Measurements from ENCODE around the gene MZF1. TPM values are rescaled to one million over a fixed set of nuclear protein-coding genes. Genes with fewer than 3 reads are reported as not detected.

Gene MZF1
- total RNA-seq, 1 donor from 2014 or later = 13.1 TPM

- no peak for DNase-seq
These were observed 3.0 kb downstream of the MZF1 start for GRCh38 chr19:58569943-58570670.

DNA sequence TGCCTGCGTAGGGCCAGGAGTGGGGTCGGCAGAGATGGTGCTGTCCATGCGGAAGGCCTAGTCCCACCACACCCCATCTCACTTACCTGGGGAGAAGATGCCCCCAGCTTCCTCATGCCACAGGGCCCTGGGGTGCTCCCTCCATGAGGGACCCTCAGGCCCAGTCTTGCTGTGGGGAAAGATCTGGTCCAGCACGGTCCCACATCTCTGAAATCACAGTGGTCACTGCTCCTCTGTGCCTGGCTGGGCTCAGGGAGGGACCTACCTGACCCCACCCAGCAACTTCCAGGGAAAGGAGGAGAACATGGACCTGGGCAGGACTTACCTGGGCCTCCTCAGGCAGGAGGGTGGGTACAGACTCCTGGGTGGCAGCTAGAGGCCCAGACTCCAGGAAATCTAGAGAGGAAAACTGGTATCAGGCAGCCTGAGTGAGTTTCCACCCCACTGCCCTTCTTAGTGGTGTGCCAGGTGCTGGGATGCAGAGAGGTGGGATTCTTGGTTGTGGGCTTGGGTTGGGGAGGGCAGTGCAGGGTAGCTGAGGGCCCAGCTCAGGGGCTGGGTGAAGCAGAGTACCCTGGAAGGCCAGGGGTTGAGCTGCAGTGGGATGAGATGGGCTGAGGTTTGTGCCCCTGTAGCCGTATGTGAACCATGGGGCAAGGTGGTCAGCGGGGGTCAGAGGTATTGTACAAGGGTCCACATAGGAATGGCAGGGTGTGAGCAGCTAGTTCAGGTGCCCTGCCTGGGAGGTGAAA lies 3.8 kb downstream of the MZF1 start:
- DNase-seq = no peak

- no peak for DNase-seq
These were observed 4.5 kb downstream of the MZF1 start for GRCh38 chr19:58568453-58569130.

DNA sequence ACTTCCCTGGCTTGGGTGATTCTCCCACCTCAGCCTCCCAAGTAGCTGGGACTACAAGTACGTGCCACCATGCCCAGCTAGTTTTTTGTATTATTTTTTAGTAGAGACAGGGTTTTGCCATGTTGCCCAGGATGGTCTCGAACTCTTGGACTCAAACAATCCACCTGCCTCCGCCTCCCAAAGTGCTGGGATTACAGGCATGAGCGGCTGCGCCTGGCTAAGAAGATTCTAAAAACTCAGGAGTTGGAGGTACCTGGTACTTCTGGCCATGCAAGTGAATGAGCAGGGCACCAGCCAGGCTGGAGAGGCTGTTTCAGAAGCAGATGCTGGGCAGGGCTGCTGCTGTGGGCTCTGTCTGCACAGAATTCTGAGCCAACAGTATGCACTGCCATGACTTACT lies 6.1 kb downstream of the MZF1 start:
- no peak for DNase-seq

DNA sequence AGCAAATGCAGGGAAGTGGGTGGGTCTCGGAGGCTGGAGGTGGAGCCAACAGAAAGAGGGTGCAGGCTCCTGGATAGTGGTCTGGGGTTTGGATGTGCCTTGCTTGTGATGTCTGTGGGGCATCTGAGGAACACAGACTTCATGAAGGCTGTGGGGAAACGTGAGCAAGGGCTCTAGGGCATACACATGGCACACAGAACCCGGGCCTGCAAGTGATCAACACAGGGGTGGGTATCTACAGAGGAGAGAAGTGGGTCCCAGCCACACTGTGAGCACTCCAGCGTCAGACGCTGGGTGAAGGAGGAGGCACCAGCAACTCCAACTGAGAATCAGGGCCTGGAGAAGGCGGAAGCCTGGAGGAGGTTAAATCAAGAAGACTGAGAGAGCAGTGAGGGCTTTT lies 9.3 kb downstream of the MZF1 start:
- no peak for DNase-seq

- no peak for DNase-seq
These were observed 10.0 kb downstream of the MZF1 start for GRCh38 chr19:58563034-58563573.

DNA sequence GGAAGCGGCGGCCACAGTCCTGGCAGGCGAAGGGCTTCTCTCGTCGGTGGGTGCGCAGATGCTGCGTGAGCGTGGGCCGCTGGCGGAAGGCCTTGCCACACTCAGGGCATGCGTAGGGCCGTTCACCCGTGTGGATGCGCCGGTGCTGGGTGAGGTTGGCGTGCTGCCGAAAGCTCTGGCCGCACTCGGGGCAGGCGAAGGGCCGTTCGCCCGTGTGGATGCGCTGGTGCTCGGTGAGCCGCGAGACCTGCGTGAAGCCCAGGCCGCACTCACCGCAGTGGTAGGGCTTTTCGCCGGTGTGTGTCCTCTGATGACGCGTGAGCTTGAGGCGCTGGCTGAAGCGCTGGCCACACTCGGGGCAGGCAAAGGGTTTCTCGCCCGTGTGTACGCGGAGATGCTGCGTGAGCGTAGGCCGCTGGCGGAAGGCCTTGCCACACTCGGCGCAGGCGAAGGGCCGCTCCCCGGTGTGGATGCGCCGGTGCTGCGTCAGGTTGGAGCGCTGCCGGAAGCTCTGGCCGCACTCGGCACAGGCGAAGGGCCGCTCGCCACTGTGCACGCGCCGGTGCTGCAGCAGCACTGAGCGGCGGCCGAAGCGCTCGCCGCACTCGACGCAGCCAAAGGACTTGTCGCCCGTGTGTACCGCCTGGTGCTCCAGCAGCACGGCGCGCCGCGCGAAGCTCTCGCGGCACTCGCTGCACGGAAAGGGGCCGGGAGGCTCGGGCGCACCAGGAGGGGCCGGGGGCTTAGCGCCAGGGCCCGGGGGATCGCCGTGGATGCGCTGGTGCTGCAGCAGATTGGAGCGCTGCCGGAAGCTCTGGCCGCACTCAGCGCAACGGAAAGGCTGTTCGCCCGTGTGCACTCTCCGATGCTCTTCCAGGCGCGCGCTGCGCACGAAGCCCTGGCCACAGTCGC lies 10.8 kb downstream of the MZF1 start:
- no peak for DNase-seq

DNA sequence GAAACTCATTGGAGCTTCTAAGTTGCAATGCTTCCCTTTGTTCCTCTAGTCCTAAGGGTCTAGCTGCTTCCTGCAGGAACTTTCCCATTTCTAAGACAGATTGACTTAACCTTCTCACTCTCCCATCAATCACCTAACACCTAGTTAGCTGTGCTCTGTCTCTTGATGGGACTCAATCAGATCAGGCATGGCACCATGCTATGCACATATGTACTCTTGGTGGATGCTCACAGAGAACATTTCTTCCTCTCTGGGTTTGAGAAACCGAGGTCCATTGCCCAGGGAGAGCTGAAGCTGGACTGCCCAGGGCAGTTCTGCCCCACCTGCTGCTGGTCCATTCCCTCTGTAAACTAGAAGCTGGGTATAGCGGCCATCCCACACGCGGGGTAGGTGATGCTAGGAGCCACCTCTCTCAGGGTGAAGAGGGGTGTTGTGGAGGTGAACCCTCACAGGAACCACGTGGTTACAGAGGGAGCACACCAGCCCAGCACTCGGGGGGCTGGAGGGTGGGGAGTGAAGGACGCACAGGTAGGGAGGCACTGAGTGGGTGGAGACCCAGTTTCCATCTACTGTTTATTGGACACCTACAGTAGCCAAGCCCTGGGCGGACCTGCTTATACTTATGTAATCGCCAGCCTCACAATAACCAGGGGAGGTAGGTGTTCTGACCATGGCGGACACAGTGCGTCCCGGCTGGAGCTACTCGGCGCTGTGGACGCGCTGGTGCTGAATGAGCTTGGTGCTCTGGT lies 11.6 kb downstream of the MZF1 start:
- no peak for DNase-seq

- no peak for DNase-seq
These were observed 12.2 kb downstream of the MZF1 start for GRCh38 chr19:58560921-58561320.

GRCh38 chr19:58560007-58560887 lies 12.9 kb downstream of the MZF1 start:
- DNase-seq = no peak

DNA sequence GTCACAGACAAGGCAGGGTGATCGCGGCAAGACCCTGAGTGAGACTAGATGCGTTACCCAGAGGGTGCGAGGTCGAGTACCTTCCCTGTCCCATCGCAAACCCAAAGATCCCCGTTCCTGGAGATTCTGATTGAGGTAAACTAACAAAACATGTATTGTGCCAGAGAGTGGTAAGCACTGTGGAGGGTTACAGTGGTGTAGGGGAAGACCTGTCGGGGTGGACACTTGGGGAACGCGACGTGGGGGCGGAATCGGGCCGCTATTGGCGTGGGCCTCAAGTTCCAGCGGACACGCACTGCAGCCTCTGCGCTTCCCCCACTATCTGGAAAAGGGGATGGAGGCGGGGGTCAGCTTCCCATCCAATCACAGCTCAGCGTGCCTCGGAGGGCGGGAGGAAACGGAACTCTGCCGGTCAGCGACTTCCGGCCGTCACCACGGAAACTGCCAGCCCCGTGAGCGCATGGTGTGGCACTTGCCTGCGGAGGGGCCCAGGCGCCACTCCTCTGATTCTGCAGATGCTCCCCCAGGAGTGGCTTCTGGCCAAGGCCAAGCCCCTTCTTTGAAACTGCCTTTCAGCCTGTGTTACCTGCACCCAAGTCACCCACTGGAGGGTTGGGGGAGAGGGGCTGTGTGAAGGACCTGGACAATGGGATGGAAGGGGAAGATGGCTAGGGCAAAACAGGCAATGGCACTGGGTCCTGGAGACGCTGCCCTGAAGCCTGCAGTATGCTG lies 13.7 kb downstream of the MZF1 start:
- no peak for DNase-seq

DNA sequence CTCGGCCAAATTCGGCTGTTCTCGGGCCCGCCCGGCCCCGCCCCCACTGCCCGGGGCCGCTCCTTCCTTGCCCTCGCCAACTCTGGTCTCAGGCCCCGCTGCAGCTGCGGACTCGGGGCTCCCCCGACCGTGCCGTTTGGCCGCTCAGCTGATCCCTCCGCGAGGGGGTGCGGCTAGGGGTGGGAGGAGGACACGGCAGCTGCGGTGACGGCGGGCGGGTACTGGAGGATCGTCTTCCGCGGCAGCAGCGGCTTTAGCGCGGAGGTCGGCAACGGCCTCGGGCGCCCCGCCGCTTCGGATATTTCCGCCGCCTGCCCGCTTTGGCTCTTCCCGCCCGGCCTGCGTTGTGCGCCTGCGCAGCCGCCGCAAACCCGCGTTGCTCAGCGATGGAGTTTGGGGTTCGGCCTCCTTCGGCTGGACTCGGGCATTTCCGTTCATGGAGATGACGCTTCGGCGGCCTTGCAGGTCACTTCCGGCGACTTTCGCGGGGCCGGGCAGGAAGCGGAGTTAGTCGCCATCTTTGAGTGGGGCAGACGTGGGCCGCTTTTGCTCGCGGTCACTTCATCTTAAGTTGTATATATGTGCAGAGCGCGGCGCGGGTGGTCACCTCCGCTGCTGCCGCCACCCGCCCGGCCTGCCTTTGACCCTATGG lies 14.4 kb downstream of the MZF1 start:
- no peak for DNase-seq

- no peak for DNase-seq
These were observed 15.0 kb downstream of the MZF1 start, which contains the start of gene UBE2M for GRCh38 chr19:58558066-58558622. Gene UBE2M, minus strand, starts transcription at chr19:58558611. Its CDS starts 230 bp downstream, at chr19:58558381.

DNA sequence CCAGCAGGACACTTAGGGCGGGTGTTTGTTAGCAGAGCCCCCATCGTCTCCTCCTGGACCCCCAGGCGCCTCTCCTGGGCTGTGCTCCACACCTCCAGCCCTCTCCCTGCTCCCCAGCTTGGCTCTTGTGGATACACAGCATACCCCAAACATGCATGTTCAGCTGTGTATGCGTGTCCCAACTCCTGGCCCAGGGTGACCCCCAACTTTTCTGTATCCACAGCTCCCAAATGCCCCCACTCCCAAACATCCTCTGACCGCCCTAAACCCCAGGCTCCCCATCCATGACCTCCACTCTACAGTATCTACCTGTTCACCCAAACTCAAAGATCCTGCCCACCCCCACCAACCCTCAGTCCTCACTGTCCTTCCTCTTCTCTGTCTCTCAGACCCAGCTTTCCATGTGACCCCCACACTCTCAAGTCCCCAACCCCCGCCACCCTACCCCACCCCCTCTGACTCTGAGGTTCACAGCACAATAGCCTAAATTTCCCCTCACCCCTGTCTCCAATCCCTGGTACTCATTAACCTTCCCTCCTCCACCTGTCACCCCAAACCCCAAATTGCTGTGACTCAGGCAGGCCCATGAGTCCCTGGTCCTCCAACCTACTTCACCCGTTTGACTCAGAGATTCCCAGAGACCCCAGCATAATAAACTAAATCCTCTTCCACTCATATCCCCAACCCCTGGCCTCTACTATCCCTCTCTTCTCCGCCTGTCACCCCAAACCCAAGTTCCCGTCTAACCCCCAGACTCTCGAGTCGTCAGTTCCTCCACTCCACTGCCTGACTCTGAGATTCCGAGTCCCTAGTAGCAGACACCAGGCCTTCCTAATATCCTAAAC lies 15.7 kb downstream of the MZF1 start:
- no peak for DNase-seq

DNA sequence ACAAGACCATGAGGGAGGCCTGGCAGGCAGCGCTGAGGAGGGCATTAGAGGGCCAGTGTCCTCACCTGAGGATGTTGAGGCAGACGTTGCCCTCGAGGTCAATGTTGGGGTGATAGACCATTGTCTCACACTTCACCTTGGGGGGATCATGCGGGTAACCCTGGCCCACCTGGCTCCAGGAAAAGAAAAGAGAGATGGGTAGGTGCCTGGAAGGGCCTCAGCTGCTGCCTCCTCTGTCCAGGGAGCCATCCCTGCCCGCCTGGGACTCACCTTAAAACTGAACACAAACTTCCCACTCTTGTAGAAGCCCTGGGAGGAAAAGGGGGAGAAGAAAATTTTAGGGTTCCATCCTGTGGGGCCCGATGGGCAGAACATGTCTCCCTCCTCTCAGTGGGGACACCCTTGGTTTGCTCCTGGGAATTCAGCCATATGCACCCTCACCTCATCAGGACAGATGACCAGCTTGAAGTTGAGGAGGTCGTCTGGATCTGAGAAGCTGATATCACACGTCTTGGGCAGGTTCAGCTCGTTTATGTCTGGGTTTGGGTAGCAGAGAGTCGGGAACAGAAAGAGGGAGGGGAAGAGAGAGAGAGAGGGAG lies 16.4 kb downstream of the MZF1 start:
- DNase-seq = no peak

DNA sequence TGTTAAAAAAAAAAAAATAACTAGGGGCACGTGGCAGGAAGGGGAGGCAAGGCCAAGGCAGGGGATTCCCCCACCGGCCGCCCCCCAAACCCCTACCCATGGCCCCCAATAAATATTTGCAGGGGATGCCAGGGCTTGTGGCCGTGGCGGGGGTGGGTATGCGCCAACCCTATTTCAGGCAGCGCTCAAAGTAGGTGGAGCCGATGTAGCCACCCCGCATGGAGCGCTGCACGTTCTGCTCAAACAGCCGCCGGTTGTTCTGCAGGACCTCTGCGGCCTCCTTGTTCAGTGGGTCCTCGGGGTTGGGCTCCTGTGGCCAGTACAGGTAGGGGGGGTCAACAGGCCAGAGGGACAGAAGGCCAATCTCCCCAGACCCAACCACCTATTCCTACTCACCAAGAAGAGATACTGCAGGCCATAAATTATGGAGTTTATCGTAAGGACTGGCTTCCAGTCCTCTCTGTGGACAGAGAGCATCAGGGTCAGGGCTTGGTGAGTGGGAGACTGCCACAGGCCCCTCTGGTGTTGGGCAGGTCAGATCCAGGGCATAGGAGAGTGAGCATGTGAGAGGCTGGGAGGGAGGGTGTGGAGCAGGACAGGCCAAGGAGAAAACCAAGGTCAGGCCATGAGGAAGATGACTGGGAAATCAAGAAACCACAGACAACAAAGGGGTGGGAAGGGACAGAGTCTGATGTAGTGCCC lies 17.1 kb downstream of the MZF1 start:
- DNase-seq = no peak
